ENCODE results near the gene LSM14A. TPM values are rescaled to one million over a fixed set of nuclear protein-coding genes. Genes with fewer than 3 reads are reported as not detected.
"Not testable (repeated sequence)": the region's sequence is repeated elsewhere in the genome, so short reads cannot be mapped to it uniquely, and the experiment has no call there.

Gene LSM14A
- polyA plus RNA-seq, 1 experiment, result 79.6 TPM

DNA sequence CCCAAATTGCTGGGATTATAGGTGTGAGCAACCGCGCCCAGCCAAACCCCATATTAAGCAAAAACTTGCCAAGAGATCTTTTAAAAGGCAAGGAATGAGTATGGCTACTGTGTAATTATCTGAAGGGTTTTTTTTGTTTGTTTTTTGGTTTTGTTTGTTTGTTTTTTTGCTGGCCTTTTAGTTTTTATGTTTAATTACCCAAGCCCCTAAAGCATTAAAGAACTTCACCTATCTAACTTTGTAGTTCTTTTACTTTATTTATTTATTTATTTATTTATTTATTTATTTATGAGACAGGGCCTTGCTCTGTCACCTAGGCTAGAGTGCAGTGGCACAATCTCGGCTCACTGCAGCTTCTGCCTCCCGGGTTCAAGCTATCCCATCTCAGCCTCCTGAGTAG is 41.7 kb downstream of the LSM14A start:
- no peaks in the 10 kb centered on the region for H3K27me3 ChIP-seq (ENCODE audit: control insufficient read depth, insufficient read depth, low read length)
- peaks cover 6% of the 10 kb centered on the region for H3K36me3 ChIP-seq (ENCODE audit: control insufficient read depth, insufficient read depth, low read length)
- CTCF ChIA-PET, result no interaction called here
- TF ChIP-seq, protein P1, sequence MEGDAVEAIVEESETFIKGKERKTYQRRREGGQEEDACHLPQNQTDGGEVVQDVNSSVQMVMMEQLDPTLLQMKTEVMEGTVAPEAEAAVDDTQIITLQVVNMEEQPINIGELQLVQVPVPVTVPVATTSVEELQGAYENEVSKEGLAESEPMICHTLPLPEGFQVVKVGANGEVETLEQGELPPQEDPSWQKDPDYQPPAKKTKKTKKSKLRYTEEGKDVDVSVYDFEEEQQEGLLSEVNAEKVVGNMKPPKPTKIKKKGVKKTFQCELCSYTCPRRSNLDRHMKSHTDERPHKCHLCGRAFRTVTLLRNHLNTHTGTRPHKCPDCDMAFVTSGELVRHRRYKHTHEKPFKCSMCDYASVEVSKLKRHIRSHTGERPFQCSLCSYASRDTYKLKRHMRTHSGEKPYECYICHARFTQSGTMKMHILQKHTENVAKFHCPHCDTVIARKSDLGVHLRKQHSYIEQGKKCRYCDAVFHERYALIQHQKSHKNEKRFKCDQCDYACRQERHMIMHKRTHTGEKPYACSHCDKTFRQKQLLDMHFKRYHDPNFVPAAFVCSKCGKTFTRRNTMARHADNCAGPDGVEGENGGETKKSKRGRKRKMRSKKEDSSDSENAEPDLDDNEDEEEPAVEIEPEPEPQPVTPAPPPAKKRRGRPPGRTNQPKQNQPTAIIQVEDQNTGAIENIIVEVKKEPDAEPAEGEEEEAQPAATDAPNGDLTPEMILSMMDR (IDR thresholded peaks at IDR 0.05; ENCODE audit: insufficient read depth, low read depth, low read length), result no peak
- POLR2A ChIA-PET, result no interaction called here
- no peak for DNase-seq (ENCODE audit: low read depth)
- H3K4me3 ChIP-seq (ENCODE audit: low read depth, low read length), result no peak overlapping the region

DNA sequence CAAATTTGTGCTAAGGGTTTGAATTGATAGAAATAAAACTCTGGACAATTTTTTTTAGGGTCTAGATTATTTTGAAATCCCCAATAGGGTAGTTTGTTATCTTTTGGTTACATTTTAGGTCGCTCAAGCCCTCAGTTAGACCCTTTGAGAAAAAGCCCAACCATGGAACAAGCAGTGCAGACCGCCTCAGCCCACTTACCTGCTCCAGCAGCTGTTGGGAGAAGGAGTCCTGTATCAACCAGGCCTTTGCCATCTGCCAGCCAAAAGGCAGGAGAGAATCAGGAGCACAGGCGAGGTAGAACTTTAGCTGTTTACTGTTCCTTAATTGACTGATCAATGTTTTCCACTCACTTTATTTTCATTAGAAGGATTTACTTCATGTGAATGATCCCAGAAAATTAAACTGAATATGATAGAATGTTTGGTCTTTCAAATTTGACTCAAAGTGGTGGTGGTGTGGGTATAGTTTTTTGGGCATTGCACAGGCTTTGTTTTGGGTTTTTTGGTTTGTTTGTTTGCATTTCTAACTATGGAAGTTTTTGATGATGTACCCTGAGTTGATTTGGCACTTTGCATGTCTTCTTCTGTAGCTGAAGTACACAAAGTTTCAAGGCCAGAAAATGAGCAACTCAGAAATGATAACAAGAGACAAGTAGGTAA is 42.8 kb downstream of the LSM14A start:
- H3K36me3 ChIP-seq (ENCODE audit: control insufficient read depth, insufficient read depth, low read length), result peaks cover 8% of the 10 kb centered on the region
- H3K4me3 ChIP-seq (ENCODE audit: low read depth, low read length), result no peak overlapping the region
- ChIA-PET CTCF (no interaction called here), POLR2A (no interaction called here)
- DNase-seq (ENCODE audit: low read depth), result no peak
- TF ChIP-seq, protein P1 (IDR thresholded peaks at IDR 0.05; ENCODE audit: insufficient read depth, low read depth, low read length), result no peak
- no peaks in the 10 kb centered on the region for H3K27me3 ChIP-seq (ENCODE audit: control insufficient read depth, insufficient read depth, low read length)

DNA sequence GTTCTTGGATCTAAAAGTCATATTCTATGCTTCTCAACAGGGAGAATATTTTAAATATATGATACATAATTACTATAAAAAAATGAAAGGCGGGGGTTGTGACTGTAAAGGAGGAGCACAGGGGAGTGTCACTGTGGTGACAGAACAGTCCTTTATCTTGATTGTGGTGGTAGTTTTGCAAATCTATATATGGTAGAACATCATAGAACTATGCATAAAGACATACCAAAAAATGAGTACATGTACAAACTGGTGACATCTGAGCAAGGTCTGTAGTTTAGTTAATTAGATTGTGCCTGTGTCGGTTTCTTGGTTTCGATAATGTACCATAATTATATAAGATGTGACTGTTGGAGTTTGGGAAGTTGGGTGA is 43.3 kb downstream of the LSM14A start:
- no peak overlapping the region for H3K4me3 ChIP-seq (ENCODE audit: low read depth, low read length)
- TF ChIP-seq, protein P1 (IDR thresholded peaks at IDR 0.05; ENCODE audit: insufficient read depth, low read depth, low read length), result no peak
- ChIA-PET CTCF (no interaction called here), POLR2A (no interaction called here)
- no peak for DNase-seq (ENCODE audit: low read depth)
- peaks cover 6% of the 10 kb centered on the region for H3K36me3 ChIP-seq (ENCODE audit: control insufficient read depth, insufficient read depth, low read length)
- no peaks in the 10 kb centered on the region for H3K27me3 ChIP-seq (ENCODE audit: control insufficient read depth, insufficient read depth, low read length)

DNA sequence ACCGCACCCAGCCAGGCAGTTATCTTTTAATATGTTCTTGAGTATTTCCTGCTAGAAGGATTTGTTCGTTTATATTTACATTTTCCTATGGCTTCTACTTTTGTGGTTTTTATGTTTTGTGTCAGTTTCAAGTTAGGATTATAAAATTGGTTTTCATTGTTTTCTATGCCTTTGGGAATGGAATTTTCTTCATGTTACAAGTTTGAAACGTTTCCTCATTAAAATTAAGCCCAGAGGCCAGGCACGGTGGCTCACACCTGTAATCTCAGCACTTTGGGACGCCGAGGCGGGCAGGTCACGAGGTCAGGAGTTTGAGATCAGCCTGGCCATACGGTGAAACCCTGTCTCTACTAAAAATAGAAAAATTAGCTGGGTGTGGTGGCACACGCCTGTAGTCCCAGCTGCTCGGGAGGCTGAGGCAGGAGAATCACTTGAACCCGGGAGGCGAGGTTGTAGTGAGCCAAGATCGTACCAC is 44.5 kb downstream of the LSM14A start:
- not testable (repeated sequence) for H3K4me3 ChIP-seq (ENCODE audit: low read depth, low read length); H3K36me3 ChIP-seq (ENCODE audit: control insufficient read depth, insufficient read depth, low read length); H3K27me3 ChIP-seq (ENCODE audit: control insufficient read depth, insufficient read depth, low read length); DNase-seq (ENCODE audit: low read depth)
- ChIA-PET CTCF (interaction anchor here (0.7 kb wide), 2 partner anchors 10 to 12 kb away, joined by 3 to 5 read pairs; no protein-coding TSS in a partner anchor), POLR2A (interaction anchor here (0.6 kb wide), 2 partner anchors 17 to 44 kb away, joined by 4 to 7 read pairs; no protein-coding TSS in a partner anchor)

DNA sequence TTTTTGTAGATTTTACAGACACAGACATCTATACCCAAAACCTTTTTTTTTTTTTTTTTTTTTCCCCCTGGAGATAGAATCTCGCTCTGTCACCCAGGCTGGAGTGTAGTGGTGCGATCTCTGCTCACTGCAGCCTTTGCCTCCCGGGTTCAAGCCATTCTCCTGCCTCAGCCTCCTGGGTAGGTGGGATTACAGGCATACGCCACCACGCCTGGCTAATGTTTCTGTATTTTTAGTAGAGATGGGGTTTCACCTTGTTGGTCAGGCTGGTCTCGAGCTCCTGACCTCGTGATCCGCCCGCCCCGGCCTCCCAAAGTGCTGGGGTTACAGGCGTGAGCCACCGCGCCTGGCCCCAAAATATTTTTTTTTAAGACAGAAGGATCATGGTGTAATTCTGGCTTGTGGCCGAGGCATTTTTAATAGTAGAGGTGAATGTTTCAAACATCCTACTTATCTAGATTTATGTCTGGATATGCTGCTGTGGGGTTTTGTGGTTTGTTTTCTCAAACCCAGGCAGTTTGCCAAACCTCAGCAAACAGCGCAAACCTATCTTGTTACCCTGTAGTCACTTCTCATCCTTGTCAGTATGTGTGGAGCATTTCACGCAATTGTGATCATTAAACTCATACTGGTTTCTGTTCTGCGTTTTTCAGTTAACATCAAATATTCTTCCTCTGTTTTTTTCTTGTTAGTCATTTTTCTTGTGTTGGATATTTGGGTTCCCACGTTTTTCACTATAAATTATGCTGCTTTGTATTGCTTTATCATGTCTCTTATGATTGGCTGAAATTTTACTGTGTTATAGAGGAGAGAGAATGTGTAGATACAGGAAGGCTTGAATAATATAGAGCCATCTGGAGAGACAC is 45.9 kb downstream of the LSM14A start:
- ChIA-PET POLR2A (no interaction called here), CTCF (interaction anchor here (0.9 to 1.5 kb wide), 5 partner anchors 8 to 131 kb away, joined by 4 to 7 read pairs (median 4); no protein-coding TSS in a partner anchor)
- TF ChIP-seq, protein P1 (IDR thresholded peaks at IDR 0.05; ENCODE audit: insufficient read depth, low read depth, low read length), result no peak
- Histone ChIP-seq H3K4me3 (ENCODE audit: low read depth, low read length) (no peak overlapping the region), H3K27me3 (ENCODE audit: control insufficient read depth, insufficient read depth, low read length) (no peaks in the 10 kb centered on the region), H3K36me3 (ENCODE audit: control insufficient read depth, insufficient read depth, low read length) (peaks cover 13% of the 10 kb centered on the region)
- DNase-seq (ENCODE audit: low read depth), result peak; percentile 74
